ENCODE measurements around the gene FGF18.

DNA sequence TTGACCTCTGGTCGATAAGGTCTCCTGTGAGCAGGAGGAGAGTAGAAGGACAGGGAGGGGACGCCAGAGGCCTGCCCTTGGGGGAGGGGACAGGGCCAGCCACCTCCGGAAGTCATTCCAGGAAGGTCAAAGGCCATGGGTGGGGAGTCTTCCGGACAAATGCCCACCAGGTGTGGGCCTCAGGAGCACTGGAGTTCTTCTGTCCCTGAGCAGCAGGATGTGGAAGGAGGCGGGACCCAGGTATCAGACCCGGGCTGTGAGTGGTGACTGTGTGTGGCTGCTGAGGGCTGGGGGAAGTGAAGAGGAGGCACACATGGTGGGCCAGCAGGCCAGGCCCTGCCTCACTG is 13.9 kb downstream of the FGF18 start:
- TF ChIP-seq, protein P1, sequence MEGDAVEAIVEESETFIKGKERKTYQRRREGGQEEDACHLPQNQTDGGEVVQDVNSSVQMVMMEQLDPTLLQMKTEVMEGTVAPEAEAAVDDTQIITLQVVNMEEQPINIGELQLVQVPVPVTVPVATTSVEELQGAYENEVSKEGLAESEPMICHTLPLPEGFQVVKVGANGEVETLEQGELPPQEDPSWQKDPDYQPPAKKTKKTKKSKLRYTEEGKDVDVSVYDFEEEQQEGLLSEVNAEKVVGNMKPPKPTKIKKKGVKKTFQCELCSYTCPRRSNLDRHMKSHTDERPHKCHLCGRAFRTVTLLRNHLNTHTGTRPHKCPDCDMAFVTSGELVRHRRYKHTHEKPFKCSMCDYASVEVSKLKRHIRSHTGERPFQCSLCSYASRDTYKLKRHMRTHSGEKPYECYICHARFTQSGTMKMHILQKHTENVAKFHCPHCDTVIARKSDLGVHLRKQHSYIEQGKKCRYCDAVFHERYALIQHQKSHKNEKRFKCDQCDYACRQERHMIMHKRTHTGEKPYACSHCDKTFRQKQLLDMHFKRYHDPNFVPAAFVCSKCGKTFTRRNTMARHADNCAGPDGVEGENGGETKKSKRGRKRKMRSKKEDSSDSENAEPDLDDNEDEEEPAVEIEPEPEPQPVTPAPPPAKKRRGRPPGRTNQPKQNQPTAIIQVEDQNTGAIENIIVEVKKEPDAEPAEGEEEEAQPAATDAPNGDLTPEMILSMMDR (conservative IDR thresholded peaks at IDR 0.05; ENCODE audit: low read depth, low read length): no peak
- TF ChIP-seq, protein P2, sequence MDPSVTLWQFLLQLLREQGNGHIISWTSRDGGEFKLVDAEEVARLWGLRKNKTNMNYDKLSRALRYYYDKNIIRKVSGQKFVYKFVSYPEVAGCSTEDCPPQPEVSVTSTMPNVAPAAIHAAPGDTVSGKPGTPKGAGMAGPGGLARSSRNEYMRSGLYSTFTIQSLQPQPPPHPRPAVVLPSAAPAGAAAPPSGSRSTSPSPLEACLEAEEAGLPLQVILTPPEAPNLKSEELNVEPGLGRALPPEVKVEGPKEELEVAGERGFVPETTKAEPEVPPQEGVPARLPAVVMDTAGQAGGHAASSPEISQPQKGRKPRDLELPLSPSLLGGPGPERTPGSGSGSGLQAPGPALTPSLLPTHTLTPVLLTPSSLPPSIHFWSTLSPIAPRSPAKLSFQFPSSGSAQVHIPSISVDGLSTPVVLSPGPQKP (IDR thresholded peaks at IDR 0.05; ENCODE audit: borderline replicate concordance, low read depth, low read length): no peak
- TF ChIP-seq NFE2L2 (IDR thresholded peaks at IDR 0.05; ENCODE audit: low read depth, low read length) (no peak), FOS (IDR thresholded peaks at IDR 0.05; ENCODE audit: low read depth, low read length) (no peak), RFX5 (IDR thresholded peaks at IDR 0.05; ENCODE audit: low read depth, low read length) (no peak), POLR2A (IDR thresholded peaks at IDR 0.05; ENCODE audit: low read depth, low read length) (no peak), RCOR1 (IDR thresholded peaks at IDR 0.05; ENCODE audit: insufficient replicate concordance, low read length) (no peak)
